HK-2 (cell line): ENCODE measurements around the gene VDR.
"Not testable (repeated sequence)": the region's sequence is repeated elsewhere in the genome, so short reads cannot be mapped to it uniquely, and the experiment has no call there.

Experiments
- DNase-seq: peaks from one replicate; pipeline ENCODE4 v3.0.0-alpha.2; 2018; ENCODE audit not compliant: unreplicated experiment

VDR gene

DNA sequence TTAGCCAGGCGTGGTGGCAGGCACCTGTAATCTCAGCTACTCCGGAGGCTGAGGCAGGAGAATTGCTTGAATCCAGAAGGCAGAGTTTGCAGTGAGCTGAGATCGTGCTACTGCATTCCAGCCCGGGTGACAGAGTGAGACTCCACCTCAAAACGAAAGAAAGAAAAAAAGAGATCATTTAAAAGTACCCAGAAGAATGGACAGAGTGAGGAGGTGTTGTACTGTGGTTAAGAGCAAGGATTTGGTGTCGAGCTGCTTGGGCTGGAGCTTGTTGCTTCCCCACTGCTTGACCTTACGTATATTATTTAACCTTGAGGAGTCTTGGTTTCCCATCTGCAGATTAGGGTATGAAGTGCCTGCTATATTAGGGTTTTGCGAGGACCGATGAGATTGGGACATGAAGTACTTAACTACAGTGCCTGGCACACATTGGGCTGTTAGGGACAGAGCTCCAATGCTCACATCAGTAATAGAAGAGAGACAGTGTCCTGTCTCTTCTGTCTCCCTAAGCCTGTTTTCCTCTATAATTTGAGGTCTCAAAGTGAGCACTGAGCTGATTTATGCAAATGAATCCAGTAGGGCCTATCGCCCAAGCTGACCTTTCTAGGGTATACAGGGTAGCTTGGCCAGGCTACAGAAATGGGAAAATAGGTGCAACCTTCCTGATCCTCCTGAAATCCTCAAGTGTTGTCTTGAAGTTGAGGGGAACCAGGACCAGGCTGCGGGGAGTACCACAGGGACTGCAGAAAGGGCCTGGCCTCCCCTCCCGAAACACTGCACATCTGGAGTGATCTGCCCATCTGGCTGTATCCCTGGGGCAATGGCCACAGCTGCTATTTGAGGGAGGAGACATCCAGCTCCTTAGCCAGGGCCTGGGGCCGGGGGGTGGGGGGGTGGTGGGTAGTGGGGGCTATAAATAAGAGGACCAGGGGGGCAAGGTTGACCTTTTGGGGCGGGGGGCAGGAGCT is 76.5 kb downstream of the VDR start:
- no peak for DNase-seq

DNA sequence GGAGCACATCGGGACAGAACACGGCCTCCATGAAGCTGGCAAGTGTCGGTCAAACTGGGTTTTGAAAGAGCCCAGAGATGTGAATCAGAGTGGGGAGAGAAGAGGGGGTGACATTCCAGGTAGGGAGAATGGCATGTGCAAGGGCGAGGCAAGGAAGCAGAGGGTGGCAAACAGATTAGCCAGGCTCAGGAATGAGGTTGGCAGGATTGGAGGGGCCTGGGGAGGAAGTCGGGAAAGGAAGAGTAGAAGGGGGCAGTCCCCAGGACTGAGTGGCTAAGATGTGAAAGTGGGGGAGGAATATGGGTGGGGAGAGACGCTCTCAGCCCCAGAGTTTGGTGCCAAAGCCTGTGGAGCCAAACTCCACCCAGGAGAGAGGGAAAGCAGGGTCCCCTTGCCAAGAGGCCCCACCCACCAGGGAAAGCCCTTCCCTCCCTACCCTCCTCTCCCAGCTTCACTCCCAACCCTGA is 79.6 kb downstream of the VDR start:
- no peak for DNase-seq

DNA sequence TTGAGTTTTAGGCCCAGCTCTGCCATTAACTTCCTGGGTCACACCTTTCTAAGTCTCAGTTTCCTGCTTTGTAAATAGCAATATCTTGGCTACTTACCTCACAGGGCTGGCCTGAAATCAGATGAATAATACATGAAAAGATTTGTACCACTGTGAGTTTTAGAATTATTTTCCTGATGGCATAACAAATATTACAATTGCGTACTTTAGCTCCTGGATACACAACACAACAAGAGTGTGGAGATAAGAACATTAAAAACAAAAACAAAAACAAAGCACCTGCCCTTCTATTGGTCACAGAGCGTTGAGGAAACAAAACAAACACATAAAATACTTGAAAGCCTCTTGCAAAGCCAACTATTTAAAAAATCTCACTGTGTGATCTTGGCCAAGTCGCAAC is 80.2 kb downstream of the VDR start:
- DNase-seq = no peak

DNA sequence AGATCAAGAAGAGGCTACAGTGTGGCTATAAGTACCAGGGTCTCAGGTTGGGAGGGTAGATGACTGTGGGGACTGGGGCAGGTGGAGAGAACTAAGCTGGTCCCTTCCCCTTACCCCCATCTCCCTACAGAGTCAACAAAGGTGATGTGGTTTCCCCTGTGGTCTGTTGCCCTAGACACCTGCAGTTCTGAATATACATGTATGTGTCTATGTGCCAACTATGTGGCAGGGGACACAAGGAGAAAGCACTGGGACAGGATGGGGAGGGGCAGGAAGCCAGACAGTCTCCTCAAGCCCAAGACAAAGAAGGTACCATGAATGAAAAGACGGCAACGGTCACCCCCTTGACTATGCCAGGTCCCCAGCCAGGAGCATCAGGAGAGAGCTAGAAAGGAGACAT is 80.6 kb downstream of the VDR start:
- no peak for DNase-seq

DNA sequence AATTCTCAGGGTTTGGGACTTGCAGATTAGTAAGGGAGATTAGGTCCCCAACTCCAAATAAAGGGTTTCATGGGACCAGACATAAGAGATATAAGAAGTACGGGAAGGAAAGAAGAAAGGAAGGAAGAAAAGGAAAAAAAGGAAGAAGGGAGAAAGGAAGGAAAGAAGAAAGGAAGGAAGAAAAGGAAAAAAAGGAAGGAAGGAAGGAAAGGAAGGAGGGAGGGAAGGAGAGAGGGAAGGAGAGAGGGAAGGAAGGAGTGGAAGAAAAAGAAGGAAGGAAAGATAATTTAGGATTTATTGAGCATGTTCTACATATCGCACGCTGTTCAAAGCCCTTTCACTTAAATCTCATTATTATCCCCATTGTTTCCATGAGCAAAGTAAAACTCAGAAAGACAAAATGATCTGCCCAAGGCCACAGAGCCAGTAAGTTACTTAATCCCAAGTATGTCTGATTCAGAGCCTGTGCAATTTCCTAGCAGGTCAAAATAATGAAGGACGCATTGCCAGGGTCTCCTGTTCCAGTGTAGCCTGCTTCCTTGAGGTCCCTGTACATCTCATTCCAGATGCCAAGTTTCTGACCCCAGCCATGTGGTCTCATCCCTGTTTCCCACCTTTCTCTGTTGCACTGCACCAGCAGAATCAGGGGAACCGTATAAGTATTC is 81.2 kb downstream of the VDR start:
- DNase-seq = no peak

DNA sequence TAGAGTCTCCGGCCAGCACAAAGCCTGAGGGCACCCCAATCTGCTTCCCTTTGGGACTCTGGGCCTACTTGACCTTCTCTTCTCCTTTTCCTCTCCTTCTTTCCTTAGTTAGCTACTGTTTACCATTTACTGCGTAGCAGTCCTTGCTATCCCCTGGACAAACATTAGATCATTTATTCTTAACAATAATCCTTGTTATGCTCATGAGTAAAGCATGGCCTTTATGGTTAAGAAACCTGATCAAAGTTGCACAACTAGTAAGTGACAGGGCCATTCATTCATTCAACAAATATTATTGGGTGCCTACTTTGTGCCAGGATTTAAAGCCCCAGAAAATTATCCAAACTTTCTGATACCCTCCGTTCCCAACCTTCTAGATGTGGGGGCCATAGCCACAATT is 81.9 kb downstream of the VDR start:
- no peak for DNase-seq

DNA sequence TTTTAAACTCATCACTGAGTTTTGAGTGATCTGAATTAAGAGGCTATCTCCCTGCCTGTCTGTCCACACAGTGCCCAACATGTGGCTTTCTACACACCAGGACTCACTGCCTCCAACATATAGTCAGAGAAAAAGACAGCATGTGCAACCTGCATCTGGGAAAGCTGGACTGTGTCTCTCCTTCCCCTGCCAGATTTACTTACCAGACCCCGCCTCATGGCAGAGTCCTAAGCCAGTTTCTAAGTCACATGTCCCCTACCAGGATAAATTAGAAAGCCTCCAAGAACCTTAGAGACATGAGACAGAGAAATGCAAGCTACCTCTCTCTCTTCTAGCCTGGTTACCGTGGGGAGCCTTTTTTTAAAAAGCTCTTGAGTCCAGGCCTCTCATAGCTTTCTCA is 82.4 kb downstream of the VDR start:
- no peak for DNase-seq

DNA sequence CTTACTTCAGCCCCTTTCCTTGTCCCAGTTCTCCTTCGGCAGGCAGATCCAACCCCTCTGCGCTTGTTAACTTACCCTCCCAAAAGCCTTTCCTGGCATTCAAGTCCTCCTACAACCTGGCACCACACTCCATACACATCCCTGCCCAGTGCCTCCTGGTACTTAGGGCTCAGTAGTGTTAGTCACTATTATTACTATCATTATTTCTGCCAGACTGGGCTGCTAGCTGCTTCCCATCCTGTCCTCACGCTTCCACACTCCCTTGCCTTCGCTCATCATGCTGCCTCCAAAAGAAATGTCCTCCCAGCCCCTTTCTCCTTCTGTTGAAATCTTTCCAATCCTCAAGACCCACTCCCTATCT is 83.5 kb downstream of the VDR start:
- no peak for DNase-seq

DNA sequence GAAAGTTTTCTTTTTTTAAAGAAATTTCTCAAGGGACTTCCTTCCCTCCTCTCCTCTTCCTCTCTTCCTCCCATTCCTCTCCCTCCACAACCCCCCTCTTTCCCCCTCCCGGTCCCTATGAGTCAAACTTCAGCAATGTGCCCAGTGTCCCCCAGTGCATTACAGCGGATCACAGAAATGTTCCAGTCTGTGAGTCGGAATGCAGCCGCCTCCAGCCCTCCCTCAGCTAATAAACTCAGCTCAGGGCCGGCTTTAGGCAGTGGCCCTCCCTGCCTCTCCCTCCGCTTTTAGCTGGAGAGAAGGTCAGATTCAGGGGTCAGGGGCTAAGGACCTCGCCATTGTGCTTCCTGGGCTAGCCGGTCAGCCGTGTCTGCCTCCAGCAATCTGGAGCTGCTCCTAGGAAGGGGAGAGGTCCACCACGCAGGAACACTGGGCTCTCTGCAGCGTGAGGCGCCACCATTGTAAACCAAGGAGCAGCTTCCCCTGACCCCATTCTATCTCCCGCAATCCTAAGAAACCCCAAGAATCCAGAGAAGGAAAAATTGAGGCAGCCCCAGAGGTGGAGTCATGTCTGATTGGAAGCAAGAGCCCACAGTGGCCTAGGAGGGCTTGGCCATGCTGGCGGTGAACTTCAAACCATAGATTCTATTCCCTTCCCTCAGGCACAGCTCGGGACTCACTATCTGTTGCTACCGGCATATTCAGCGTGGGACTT is 84.0 kb downstream of the VDR start:
- DNase-seq = peak; percentile 93

DNA sequence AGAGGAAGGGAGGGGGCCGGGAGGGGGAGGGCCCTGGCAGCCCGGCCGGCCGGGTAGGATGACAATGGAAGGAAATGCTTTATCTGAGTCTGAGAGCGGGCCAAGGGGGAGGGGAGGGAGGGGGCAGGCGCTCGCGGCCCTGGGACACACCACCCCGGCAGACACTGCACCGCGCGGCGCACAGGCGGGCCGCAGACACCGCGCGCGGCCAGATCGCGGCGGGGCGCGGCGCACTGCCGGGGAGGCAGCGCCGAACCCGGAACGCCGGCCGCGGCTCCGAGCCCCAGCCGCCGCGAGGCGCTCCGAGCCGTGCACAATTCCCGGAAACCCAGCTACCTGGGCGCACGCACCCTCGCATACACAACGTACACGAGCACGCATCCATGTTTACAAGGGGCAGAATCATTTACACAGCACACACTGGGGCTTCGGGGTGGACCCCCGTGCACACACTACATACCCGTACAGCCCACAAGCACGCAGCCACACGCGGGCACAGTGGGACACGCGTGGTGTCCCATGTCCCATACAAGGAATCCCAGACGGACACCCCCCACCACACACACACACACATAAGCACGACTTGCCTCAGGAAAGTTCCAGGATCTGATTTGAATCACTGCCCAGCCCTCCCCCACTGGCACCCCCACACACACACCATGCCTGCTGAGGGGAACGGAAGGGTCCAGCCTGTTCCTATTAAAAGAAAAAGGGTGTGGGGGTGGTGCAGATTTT is 84.7 kb downstream of the VDR start, which contains the start of gene HDAC7:
Gene HDAC7 (minus strand): TSS at position 8 of the 735 bp plus-strand sequence. CDS start 118 bp downstream, outside the sequence.
- peak; percentile 83 for DNase-seq

DNA sequence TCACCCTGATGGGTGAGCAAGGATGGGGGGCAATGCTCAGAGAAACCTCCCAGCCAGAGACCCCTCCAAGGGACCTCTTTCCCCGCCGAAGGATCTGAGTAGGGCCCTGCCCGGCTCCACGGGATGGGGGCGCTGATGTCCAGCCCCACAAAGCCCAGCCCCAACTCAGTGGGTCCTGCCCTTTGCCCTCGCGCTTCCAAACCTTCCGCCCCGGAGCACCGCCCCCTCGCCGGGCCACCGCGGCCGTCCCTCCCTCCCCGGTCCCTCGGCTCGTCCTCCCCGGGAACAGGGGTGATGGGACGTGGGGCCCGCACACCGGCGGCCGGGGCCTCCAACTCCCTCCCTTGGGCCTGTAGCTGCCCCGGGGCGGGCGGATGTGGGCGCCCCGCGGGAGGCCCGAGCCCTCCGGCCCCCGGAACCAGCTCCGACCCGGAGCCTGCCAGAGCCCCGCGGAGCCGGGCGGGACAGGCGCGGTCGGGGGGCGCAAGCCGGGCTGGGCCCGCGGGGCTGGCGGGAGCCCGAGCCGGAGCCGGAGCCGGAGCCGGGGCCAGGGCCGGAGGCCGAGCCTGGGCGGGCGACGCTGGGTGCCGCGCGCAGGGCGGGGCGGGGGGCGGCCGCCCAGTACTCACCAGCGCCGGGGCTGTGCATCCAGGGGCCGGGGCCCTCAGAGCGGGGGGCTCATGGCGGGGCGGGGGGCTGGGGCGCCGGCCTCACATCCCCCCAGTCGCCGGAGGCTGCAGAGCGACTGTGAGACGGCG is 85.5 kb downstream of the VDR start:
- peak; percentile 62 for DNase-seq

DNA sequence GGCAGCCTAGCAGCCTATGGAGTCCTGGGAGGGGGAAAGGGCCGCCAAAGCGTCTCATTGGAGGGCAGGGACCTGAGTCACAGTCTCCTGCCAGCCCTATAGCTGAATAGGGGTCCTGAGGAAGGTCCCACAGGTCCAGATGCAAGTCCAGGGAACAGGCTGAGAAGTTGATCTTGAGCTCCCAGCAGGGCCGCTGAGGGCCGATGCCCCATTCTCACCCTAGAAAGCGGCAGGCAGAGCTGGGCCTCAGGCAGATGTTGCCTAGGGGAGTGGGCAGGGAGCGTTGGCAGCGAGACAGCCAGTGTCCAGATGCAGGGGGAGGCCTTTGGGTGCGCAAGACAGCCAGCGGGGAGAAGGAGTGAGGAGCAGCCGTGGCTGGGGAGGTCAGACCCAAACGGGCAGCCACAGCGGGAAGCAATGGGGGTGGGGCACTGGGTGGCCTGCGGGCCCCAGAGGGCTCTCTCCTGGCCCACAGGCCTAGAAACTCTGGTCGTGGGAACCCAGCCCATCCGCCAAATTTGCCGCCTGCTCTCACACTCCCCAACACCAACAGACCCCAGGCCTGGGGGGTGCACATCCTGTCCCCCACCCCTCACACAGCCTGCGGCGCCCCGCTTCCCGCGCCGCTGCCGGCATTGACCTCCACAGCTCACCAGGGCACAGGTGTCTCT is 86.2 kb downstream of the VDR start:
- no peak for DNase-seq

DNA sequence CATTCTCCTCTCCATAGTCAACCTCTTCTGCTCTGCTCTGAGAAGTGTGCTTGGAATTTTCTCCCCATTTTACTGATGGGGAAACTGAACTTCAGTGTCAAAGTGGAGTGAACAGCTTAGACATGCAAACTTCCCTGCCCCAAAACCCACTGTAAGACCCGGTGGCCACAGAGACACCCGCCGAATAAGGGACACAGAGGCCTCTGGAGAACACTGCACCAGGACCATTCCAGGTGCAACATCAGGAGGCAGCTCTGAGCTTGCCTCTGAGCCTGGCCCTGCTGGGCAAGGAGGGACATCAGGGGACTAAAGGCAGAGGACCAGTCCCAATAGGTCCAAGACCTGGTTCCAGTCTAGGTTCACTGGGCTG is 86.8 kb downstream of the VDR start:
- DNase-seq = no peak

DNA sequence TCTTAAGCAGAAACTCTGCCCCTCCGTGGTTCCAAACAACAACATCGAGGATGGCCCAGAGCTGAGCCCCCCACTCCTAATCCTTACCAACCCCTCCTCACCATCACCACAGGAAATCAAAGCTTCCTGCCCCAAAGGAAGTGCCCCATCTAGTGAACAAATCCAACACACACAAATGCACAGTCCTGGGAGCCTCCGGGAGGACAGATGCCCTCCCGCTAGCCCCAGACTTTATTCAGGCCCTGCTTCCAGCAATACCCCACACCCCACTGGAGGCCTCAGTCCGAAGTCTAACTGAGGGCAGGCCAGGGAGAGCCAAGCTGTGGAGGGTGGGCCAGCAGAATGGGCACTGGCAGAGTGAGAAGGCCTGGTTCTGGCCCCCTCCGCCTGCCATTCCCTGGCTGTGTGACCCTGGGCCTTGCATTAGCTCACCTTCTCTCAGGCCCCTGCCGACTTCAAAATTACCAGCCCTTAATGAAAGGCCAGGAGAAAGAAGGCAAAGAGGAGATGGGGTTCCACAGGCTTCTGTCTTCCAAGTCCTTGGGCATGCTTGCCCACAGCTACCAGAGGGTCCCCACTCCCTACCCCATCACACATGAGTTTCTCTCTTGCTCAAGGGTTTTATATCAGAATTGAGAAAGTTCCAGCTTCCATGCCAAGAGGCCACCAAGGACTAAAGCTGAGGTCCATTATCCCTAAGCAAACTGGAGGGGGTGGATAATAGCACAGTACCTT is 87.4 kb downstream of the VDR start:
- no peak for DNase-seq

DNA sequence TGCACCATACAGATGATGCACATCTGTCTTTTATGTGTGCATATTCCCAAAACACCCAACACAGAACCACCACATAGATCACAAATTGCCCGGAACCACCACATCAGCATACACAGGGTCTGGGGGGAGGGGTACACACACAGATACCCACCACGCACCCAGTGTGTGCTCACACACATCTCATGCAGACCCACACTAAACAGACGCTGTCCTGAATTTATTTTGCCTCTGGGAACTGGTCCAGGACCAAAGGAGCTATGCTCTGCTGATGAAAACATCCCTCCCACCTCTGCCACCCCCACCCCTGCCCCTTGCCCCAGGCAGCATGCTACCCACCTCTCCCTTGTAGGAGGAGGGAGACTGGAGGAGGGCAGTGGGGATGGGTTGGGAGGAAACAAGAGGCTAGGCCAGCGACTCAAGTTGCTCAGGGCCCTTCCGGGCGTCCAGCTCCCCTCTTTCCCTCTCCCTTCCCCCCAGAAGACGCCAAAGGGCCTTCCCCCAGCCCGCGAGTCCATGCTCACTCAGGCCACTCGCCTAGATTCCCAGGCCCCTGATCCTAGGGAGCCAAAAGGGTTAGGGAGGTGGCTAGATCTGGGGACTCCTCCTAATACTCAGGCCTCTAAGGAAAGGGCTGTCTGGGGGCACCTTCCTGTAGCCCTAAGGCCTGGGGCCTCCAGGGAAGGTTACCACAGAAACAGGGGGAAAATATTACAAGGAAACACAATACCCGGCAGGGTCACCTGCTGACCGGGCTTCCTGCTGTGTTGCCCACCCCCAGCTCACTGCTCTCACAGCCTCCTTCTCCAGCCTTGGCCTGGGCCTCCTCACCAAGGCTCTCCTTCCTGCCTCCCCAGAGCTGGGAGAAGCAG is 88.2 kb downstream of the VDR start:
- no peak for DNase-seq

DNA sequence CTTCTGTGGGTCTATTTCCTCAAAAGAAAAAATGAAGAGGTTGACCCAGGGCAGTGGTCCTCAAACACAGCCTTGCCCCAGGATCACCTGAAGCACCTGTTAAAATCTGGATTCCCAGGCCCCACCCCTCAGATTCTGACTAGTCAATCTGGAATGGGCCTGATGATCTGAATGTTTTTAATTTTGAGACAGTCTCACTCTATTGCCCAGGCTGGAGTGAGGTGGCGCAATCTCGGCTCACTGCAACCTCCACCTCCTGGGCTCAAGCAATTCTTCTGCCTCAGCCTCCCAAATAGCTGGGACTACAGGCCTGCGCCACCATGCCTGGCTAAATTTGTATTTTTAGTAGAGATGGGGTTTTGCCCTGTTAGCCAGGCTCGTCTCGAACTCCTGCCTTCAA is 89.3 kb downstream of the VDR start:
- DNase-seq = not testable (repeated sequence)

DNA sequence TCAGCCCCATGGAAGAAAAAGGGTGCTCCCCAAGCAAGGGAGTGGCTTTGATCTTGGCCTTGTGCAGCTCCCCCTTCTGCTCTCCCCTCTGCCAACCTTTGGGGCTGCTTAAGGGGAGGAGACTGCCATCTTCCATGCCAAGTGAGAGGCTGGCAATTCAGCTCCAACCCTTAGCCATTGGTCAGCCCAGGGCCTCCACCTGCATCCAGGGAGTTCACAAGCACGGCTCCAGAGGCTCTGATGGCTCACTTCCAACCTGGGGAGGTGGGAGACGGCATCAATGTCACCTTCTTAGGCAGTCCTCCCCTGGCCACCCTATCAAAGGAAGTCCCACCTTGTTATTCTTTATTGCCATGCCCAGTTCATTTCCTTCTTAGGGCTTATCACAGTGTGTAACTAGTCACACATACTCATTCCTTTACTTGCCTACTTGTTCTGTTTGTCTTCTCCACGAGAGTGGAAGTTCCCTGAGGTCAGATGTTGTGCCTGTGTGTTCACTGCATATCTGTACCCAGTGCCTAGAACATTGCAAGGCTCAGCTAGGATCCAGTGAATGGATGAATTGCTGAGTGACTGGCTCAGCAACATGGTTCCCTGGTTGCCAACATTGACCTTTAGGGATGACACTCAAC is 90.1 kb downstream of the VDR start:
- no peak for DNase-seq

DNA sequence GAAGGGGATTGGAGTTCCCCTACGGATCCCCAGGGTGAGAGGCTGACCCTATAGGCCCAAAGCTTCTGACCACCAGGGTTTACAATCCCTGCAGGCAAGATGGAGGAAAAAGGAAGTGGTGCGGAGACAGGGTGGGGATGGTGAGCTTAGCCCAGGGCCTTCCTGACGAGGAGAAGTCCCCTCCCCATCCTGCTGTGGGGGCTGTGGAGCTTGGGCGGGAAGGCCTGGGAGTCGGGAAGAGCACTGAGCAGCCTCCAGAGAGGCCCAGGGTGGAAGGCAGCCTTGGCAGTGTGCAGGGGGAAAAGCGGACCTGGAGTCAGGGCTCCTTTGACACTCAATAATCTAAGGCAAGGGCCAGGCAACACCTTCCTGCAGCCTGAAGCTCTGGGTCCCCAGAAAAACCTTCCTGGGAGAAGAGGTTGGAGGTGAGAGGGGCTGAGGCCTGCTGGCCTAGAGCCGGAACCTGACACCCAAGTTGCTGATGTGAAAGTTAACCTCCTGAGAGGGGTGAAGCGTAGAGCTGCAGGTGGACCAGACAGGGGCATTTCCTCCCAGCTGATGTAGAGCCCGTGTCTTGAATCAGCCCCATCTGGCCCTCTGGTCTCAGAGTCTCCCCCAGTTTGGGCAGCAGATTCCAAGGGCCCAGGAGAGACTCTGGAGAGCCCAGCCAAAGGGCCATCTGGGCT is 91.1 kb downstream of the VDR start:
- no peak for DNase-seq
